Thyroid gland (tissue), 4 donors: ENCODE results near the gene SCARF2. TPM values are rescaled to one million over a fixed set of nuclear protein-coding genes. Genes with fewer than 3 reads are reported as not detected.
"Not testable (repeated sequence)": the region's sequence is repeated elsewhere in the genome, so short reads cannot be mapped to it uniquely, and the experiment has no call there.

Experiments used
- DNase-seq, 2 donors: peaks; one replicate each; pipeline ENCODE4 v3.0.0-alpha.2; 2019
- H3K27ac ChIP-seq, 3 donors: fragments of 200-600 bp; sonication (generic); 1 replicate in 2 of 3; 2 replicates in 1 of 3; pipeline ENCODE4 v1.5.1; 2016 to 2019; ENCODE audit warnings: mild to moderate bottlenecking in 1 of 3, moderate library complexity in 1 of 3
- H3K27me3 ChIP-seq: fragments of 200-600 bp; sonication (generic); one replicate; pipeline ENCODE4 v1.5.1; 2019
- H3K36me3 ChIP-seq, 2 donors: fragments of 200-600 bp; sonication (generic); one replicate each; pipeline ENCODE4 v1.5.1; 2016 to 2019
- H3K4me1 ChIP-seq, 2 donors: fragments of 200-600 bp; sonication (generic); one replicate each; pipeline ENCODE4 v1.5.1; 2017 to 2019
- H3K4me3 ChIP-seq, 3 donors: fragments of 200-600 bp; sonication (generic); replicated peaks in 1 of 3; 1 replicate in 2 of 3; 2 replicates in 1 of 3; pipeline ENCODE4 v1.5.1; 2016; ENCODE audit warnings: mild to moderate bottlenecking in 1 of 3
- H3K9me3 ChIP-seq: fragments of 200-600 bp; sonication (generic); one replicate; pipeline ENCODE4 v1.5.1; 2017
- CTCF ChIP-seq, 6 experiments: fragments of 200-600 bp in 3 of 6; fragments of 450-650 bp in 3 of 6; sonication (generic) in 3 of 6; IDR thresholded peaks; one replicate each; pipeline ENCODE4 v1.5.1; 2016 to 2019; ENCODE audit warnings: antibody characterized with exemption in 6 of 6, mild to moderate bottlenecking in 2 of 6, inconsistent platforms in 1 of 6, moderate library complexity in 1 of 6
- POLR2A ChIP-seq, 2 donors: fragments of 450-650 bp; IDR thresholded peaks; one replicate each; pipeline ENCODE4 v1.6.1; 2017; ENCODE audit warnings: antibody characterized with exemption in 2 of 2, mild to moderate bottlenecking in 2 of 2, moderate library complexity in 1 of 2
- WGBS, 2 donors: methylation state at CpG; one replicate each; pipeline ENCODE4 v1.1.5; 2017; 5-methylcytosine and 5-hydroxymethylcytosine counted together
- intact Hi-C: fragments of 100-400 bp; cut with DNase I; formaldehyde crosslinking; loops from one replicate; pipeline ENCODE4 v1.15.1; 2023
- total RNA-seq, 4 donors: library from RNA; depleted of rRNA; stranded (reverse); fragments of >200 nt; gene quantifications; one replicate each; pipeline ENCODE4 v1.2.3, GENCODE V29; 2016

The SCARF2 gene
- total RNA-seq, 4 donors from 2014 or later: 14.4 to 23.1 (median 20.4) TPM

- H3K27ac ChIP-seq: no peak overlapping the region
- H3K4me1 ChIP-seq: no peaks in the 10 kb centered on the region
- H3K4me3 ChIP-seq: no peak overlapping the region
- H3K36me3 ChIP-seq: no peaks in the 10 kb centered on the region
- intact Hi-C loops: no loop called here
- no peaks in the 10 kb centered on the region for H3K9me3 ChIP-seq
- 88 to 91% methylated on average over 9 of the region's 9 CpGs for WGBS, 2 donors
- no peaks in the 10 kb centered on the region for H3K27me3 ChIP-seq
- TF ChIP-seq POLR2A (IDR thresholded peaks at IDR 0.05) (no peak), CTCF (IDR thresholded peaks at IDR 0.05) (no peak)
- DNase-seq: no peak
Measured at GRCh38 chr22:20413217-20414058, 24.2 kb downstream of the SCARF2 start.

- Histone ChIP-seq H3K4me1 (no peaks in the 10 kb centered on the region), H3K36me3 (no peaks in the 10 kb centered on the region), H3K9me3 (no peaks in the 10 kb centered on the region), H3K27ac (no peak overlapping the region), H3K27me3 (no peaks in the 10 kb centered on the region), H3K4me3 (no peak overlapping the region)
- WGBS, 2 donors: 64 to 68% methylated on average over 10 of the region's 10 CpGs
- no peak for TF ChIP-seq CTCF (IDR thresholded peaks at IDR 0.05)
- TF ChIP-seq POLR2A (IDR thresholded peaks at IDR 0.05): no peak
- intact Hi-C loops: no loop called here
- DNase-seq: no peak
Measured at GRCh38 chr22:20412474-20413216, 25.0 kb downstream of the SCARF2 start.

GRCh38 chr22:20409385-20409784 is 28.2 kb downstream of the SCARF2 start:
- intact Hi-C loops, DNase-seq: not testable (repeated sequence)

GRCh38 chr22:20408891-20409290 is 28.7 kb downstream of the SCARF2 start:
- H3K4me1 ChIP-seq: no peaks in the 10 kb centered on the region
- DNase-seq: no peak

More at GRCh38 chr22:20409385-20409784, 28.2 kb downstream of the SCARF2 start:
- not testable (repeated sequence) for H3K4me3 ChIP-seq, H3K27me3 ChIP-seq, H3K27ac ChIP-seq, H3K9me3 ChIP-seq, H3K4me1 ChIP-seq
- 96 to 98% methylated on average over 3 of the region's 3 CpGs for WGBS, 2 donors
- peaks cover 12 to 18% of the 10 kb centered on the region in 2 donors for H3K36me3 ChIP-seq

GRCh38 chr22:20407829-20408228 is 29.8 kb downstream of the SCARF2 start:
- H3K9me3 ChIP-seq: no peaks in the 10 kb centered on the region
- no peaks in the 10 kb centered on the region for H3K27me3 ChIP-seq
- intact Hi-C loops: no loop called here
- H3K4me1 ChIP-seq: no peaks in the 10 kb centered on the region
- WGBS, 2 donors: 92 to 93% methylated on average over 3 of the region's 3 CpGs
- H3K36me3 ChIP-seq: peaks cover 12 to 18% of the 10 kb centered on the region in 2 donors
- TF ChIP-seq POLR2A (IDR thresholded peaks at IDR 0.05) (no peak), CTCF (IDR thresholded peaks at IDR 0.05) (no peak)
- DNase-seq: no peak
- H3K4me3 ChIP-seq: no peak overlapping the region
- no peak overlapping the region for H3K27ac ChIP-seq

More at GRCh38 chr22:20408891-20409290, 28.7 kb downstream of the SCARF2 start:
- H3K27ac ChIP-seq: no peak overlapping the region
- peaks cover 12 to 18% of the 10 kb centered on the region in 2 donors for H3K36me3 ChIP-seq
- intact Hi-C loops: no loop called here
- H3K27me3 ChIP-seq: no peaks in the 10 kb centered on the region
- H3K9me3 ChIP-seq: no peaks in the 10 kb centered on the region
- H3K4me3 ChIP-seq: no peak overlapping the region
- TF ChIP-seq POLR2A (IDR thresholded peaks at IDR 0.05) (no peak), CTCF (IDR thresholded peaks at IDR 0.05) (no peak)
- 95 to 96% methylated on average over 4 of the region's 4 CpGs for WGBS, 2 donors
